OCI-LY3 (cell line): ENCODE results near the gene XRN1.

Experiments
- EZH2phosphoT487 ChIP-seq: fragments of 200-600 bp; shearing (Covaris generic); IDR thresholded peaks from 2 replicates; pipeline ENCODE4 v1.6.1; 2018; ENCODE audit warnings: antibody characterized with exemption, mixed run types, low read depth
- TF ChIP-seq, protein P1 (sequence below): fragments of 200-600, 300-600 bp; sonication (generic); IDR thresholded peaks from 2 replicates; pipeline ENCODE4 v1.5.1; 2014; ENCODE audit warnings: antibody characterized with exemption, low read length, low read depth

GRCh38 chr3:142273501-142273900, 174.3 kb downstream of the XRN1 start:
- TF ChIP-seq EZH2phosphoT487, result no peak
- TF ChIP-seq, protein P1, sequence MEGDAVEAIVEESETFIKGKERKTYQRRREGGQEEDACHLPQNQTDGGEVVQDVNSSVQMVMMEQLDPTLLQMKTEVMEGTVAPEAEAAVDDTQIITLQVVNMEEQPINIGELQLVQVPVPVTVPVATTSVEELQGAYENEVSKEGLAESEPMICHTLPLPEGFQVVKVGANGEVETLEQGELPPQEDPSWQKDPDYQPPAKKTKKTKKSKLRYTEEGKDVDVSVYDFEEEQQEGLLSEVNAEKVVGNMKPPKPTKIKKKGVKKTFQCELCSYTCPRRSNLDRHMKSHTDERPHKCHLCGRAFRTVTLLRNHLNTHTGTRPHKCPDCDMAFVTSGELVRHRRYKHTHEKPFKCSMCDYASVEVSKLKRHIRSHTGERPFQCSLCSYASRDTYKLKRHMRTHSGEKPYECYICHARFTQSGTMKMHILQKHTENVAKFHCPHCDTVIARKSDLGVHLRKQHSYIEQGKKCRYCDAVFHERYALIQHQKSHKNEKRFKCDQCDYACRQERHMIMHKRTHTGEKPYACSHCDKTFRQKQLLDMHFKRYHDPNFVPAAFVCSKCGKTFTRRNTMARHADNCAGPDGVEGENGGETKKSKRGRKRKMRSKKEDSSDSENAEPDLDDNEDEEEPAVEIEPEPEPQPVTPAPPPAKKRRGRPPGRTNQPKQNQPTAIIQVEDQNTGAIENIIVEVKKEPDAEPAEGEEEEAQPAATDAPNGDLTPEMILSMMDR, result no peak
